Lower lobe of right lung (tissue), 2 donors: Measurements from ENCODE around the gene SLC7A1. TPM values are rescaled to one million over a fixed set of nuclear protein-coding genes. Genes with fewer than 3 reads are reported as not detected.

Source experiments
- ATAC-seq, 2 donors: fragments of 200-7000 bp; cut with Tn5 transposase; one replicate each; pipeline ENCODE4 v1.9.1; 2020 to 2022; ENCODE audit warnings: mild to moderate bottlenecking in 2 of 2, moderate library complexity in 2 of 2
- DNase-seq: peaks from one replicate; pipeline ENCODE4 v3.0.0-alpha.2; 2020
- H3K27ac ChIP-seq: fragments of 200-600 bp; one replicate; pipeline ENCODE4 v1.8.0; 2022
- H3K27me3 ChIP-seq: fragments of 200-600 bp; one replicate; pipeline ENCODE4 v1.8.0; 2022; ENCODE audit warnings: low read depth
- H3K36me3 ChIP-seq: fragments of 200-600 bp; one replicate; pipeline ENCODE4 v1.8.0; 2022; ENCODE audit warnings: mild to moderate bottlenecking
- H3K4me1 ChIP-seq: fragments of 200-600 bp; one replicate; pipeline ENCODE4 v1.8.0; 2022
- H3K4me3 ChIP-seq: fragments of 200-600 bp; one replicate; pipeline ENCODE4 v1.8.0; 2022; ENCODE audit warnings: mild to moderate bottlenecking
- H3K9me3 ChIP-seq: fragments of 200-600 bp; one replicate; pipeline ENCODE4 v1.8.0; 2022
- CTCF ChIP-seq: fragments of 200-600 bp; IDR thresholded peaks from one replicate; pipeline ENCODE4 v1.8.0; 2022; ENCODE audit warnings: antibody characterized with exemption, mild to moderate bottlenecking
- intact Hi-C: fragments of 100-400 bp; cut with DNase I; formaldehyde crosslinking; loops from one replicate; pipeline ENCODE4 v1.11.0; 2022
- total RNA-seq: library from RNA; stranded (reverse); fragmentation: NEBNext Ultra II Directional; extraction: Animal tissue kit (Norgen Biotek cat#: 25700); gene quantifications from one replicate; pipeline ENCODE4 v1.2.1, GENCODE V29; 2021
- donor health status: DM: no; HTN: yes; CAD: no; lungs with severe emphysema.

Gene SLC7A1
- total RNA-seq, 1 donor from 2014 or later, result 19.2 TPM

DNA sequence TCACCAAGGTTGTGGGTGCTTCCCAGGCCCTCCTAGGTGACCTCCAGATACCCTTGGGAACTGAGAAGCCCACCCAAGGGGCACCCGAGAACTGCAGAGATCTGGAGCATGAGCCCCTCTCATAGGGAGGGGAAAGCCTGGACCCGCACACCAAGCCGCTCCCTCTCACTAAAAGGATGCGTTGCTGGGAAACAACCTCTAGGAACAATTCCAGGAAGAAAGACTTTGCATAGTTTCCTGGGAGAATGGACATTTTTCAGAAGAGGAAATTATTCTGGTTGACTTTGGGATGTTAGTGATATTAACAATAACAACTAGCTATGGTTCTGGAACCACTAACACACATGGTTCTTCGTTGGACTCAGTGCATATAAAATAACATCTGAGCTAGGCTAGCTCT is 64.6 kb downstream of the SLC7A1 start:
- no peak for TF ChIP-seq CTCF
- H3K27me3 ChIP-seq, result no peaks in the 10 kb centered on the region
- no peaks in the 10 kb centered on the region for H3K4me1 ChIP-seq
- intact Hi-C loops, result no loop called here
- ATAC-seq (no peak), DNase-seq (no peak)
- peaks cover 28% of the 10 kb centered on the region for H3K36me3 ChIP-seq
- no peak overlapping the region for H3K4me3 ChIP-seq
- no peaks in the 10 kb centered on the region for H3K9me3 ChIP-seq
- H3K27ac ChIP-seq, result no peak overlapping the region

DNA sequence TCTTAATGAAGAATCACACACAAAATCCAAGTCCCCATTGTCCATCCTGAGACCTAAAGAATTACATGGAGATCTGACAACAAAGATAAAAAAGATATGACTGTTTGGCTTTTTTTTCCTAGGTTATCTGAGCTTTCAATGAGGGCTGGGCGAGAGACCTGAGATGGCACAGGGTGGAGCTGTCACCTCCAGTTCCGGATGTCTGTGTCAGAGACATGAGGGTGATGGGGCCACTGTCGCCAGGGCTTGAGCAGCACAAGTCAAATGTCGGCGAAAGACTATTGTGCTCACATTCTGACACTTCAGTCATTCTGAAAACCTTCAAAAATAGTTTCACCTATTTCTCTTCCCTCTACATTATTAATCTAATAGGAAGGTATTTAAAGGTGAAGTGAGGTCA is 65.7 kb downstream of the SLC7A1 start:
- DNase-seq (no peak), ATAC-seq (no peak)
- H3K36me3 ChIP-seq, result peaks cover 23% of the 10 kb centered on the region
- H3K4me3 ChIP-seq, result no peak overlapping the region
- no peaks in the 10 kb centered on the region for H3K27me3 ChIP-seq
- no peak for TF ChIP-seq CTCF
- H3K9me3 ChIP-seq, result no peaks in the 10 kb centered on the region
- intact Hi-C loops, result no loop called here
- no peaks in the 10 kb centered on the region for H3K4me1 ChIP-seq
- no peak overlapping the region for H3K27ac ChIP-seq

GRCh38 chr13:29527916-29528315 is 67.6 kb downstream of the SLC7A1 start:
- ATAC-seq (no peak), DNase-seq (no peak)
- intact Hi-C loops, result no loop called here
- Histone ChIP-seq H3K27ac (no peak overlapping the region), H3K4me3 (no peak overlapping the region), H3K4me1 (no peaks in the 10 kb centered on the region), H3K36me3 (peaks cover 27% of the 10 kb centered on the region), H3K27me3 (no peaks in the 10 kb centered on the region), H3K9me3 (no peaks in the 10 kb centered on the region)
- TF ChIP-seq CTCF, result no peak

GRCh38 chr13:29527511-29527910 is 68.0 kb downstream of the SLC7A1 start:
- peaks cover 27% of the 10 kb centered on the region for H3K36me3 ChIP-seq
- no peak for DNase-seq
- TF ChIP-seq CTCF, result no peak
- H3K27me3 ChIP-seq, result no peaks in the 10 kb centered on the region
- intact Hi-C loops, result no loop called here
- H3K27ac ChIP-seq, result no peak overlapping the region
- no peak overlapping the region for H3K4me3 ChIP-seq
- no peaks in the 10 kb centered on the region for H3K9me3 ChIP-seq
- no peak for ATAC-seq
- H3K4me1 ChIP-seq, result no peaks in the 10 kb centered on the region

- Histone ChIP-seq H3K36me3 (peaks cover 30% of the 10 kb centered on the region), H3K27me3 (no peaks in the 10 kb centered on the region), H3K9me3 (no peaks in the 10 kb centered on the region), H3K27ac (no peak overlapping the region), H3K4me1 (no peaks in the 10 kb centered on the region), H3K4me3 (no peak overlapping the region)
- intact Hi-C loops, result no loop called here
- no peak for DNase-seq
- no peak for TF ChIP-seq CTCF
- no peak for ATAC-seq
Observed at GRCh38 chr13:29526741-29527140, 68.7 kb downstream of the SLC7A1 start.

- no peak for DNase-seq
- intact Hi-C loops, result no loop called here
- H3K4me1 ChIP-seq, result no peaks in the 10 kb centered on the region
- H3K36me3 ChIP-seq, result peaks cover 33% of the 10 kb centered on the region
- H3K9me3 ChIP-seq, result no peaks in the 10 kb centered on the region
- no peak for TF ChIP-seq CTCF
- no peaks in the 10 kb centered on the region for H3K27me3 ChIP-seq
- H3K4me3 ChIP-seq, result no peak overlapping the region
- ATAC-seq, result no peak
- no peak overlapping the region for H3K27ac ChIP-seq
Observed at GRCh38 chr13:29525757-29526156, 69.7 kb downstream of the SLC7A1 start.
